ENCODE data around the gene PPP1R9B. TPM values are rescaled to one million over a fixed set of nuclear protein-coding genes. Genes with fewer than 3 reads are reported as not detected.

PPP1R9B gene
- total RNA-seq, 1 experiment from 2014 or later = 21.7 TPM

Other genes with a start within 250 kb of the PPP1R9B start
- gene DLX4, start 181.5 kb downstream of the PPP1R9B start, total RNA-seq (2021) = 1.3 to 1.8 TPM (median 1.6 TPM) in 3 replicates
- 0.44 to 0.78 TPM (median 0.74 TPM) in 3 replicates for gene DLX3, start 155.5 kb downstream of the PPP1R9B start, total RNA-seq (2021)
- gene ITGA3, start 94.6 kb downstream of the PPP1R9B start, total RNA-seq (2021) = 35.3 to 44.2 TPM (median 35.5 TPM) in 3 replicates
- gene PDK2, start 55.3 kb downstream of the PPP1R9B start, total RNA-seq (2021) = 16.6 to 21.3 TPM (median 19.8 TPM) in 3 replicates
- 4.5 to 6.0 TPM (median 5.9 TPM) in 3 replicates for gene SAMD14, start 20.5 kb downstream of the PPP1R9B start, total RNA-seq (2021)
- gene SGCA, start 15.3 kb upstream of the PPP1R9B start, total RNA-seq (2021) = 0.39 to 1.0 TPM in 2 of 3 replicates, not detected in the other
- 46.1 to 52.1 TPM (median 50.4 TPM) in 3 replicates for gene COL1A1, start 51.0 kb upstream of the PPP1R9B start, total RNA-seq (2021)
- 9.8 to 10.4 TPM (median 10.3 TPM) in 3 replicates for gene TMEM92, start 123.8 kb upstream of the PPP1R9B start, total RNA-seq (2021)
- 35.7 to 39.7 TPM (median 37.9 TPM) in 3 replicates for gene XYLT2, start 195.4 kb upstream of the PPP1R9B start, total RNA-seq (2021)
- gene MRPL27, start 222.5 kb upstream of the PPP1R9B start, total RNA-seq (2021) = 66.7 to 80.5 TPM (median 69.8 TPM) in 3 replicates
- 22.8 to 27.1 TPM (median 24.9 TPM) in 3 replicates for gene EME1, start 222.6 kb upstream of the PPP1R9B start, total RNA-seq (2021)
- gene LRRC59, start 246.8 kb upstream of the PPP1R9B start, total RNA-seq (2021) = 89.3 to 108 TPM (median 90.4 TPM) in 3 replicates

Data from WTC11 (cell line).